Activated CD4-positive, alpha-beta T cell treated with anti-CD3 and anti-CD28 coated beads for 48 hours (primary cell): Measurements from ENCODE around the gene NBPF26.
"Not testable (repeated sequence)": the region's sequence is repeated elsewhere in the genome, so short reads cannot be mapped to it uniquely, and the experiment has no call there.

ENCODE experiments used
- DNase-seq: peaks from one replicate; pipeline ENCODE4 v3.0.0-alpha.2; 2020

Gene NBPF26

DNA sequence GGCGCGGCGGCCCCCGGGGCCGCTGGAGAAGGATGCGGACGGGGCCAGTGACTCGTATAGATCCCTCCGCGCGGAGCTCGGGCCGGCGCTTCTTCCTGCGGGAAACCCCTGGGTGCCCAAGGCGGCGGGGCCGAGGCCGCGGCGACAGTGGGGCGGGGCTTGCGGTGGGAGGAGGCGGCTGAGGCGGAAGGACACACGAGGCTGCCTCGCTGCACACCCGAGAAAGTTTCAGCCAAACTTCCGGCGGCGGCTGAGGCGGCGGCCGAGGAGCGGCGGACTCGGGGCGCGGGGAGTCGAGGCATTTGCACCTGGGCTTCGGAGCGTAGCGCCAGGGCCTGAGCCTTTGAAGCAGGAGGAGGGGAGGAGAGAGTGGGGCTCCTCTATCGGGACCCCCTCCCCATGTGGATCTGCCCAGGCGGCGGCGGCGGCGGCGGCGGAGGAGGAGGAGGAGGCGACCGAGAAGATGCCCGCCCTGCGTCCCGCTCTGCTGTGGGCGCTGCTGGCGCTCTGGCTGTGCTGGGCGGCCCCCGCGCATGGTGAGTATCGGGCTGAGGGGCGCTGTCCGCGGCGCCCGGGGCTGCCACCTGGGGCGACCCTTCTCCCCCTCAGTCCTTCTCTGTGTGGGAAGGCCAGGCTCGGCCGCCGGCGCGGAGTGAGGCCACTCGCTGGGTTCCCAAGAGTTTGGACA is at the start of gene NBPF26:
Gene NBPF26 (plus strand): TSS at position 231 of the 688 bp plus-strand sequence.
- peak; percentile 76 for DNase-seq

DNA sequence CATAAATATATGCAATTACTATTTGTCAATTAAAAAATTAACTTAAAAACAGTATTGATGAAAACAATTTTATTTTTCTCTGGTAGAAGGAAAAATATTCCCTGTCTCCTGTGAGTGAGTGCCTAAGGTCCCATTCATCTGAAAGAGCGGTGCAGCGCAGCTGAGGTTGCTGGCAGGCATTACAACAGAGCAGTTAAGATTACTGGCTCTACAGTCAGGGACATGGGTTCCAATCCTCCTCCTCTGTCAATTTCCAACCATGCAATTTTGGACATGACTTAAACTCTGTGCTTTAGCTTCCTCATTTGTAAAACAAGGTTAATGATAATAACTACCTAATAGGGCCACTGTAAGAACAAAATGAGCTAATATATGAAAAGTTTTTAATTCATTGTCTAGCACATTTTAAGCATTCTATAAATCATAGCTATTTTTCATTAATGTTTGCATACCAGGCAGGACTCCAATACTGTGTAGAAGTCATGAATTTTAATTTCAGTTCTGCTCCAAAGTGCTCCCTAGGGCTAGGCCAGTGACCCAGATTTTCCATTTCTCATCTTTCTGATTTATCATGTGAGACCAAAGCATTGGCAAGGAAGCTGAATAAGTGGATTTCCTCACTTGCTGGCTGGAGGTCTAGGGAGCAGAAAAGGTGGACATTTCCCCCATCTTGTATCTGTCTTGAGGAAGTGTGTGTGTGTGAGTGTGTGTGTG is 43.5 kb upstream of the NBPF26 start:
- not testable (repeated sequence) for DNase-seq

DNA sequence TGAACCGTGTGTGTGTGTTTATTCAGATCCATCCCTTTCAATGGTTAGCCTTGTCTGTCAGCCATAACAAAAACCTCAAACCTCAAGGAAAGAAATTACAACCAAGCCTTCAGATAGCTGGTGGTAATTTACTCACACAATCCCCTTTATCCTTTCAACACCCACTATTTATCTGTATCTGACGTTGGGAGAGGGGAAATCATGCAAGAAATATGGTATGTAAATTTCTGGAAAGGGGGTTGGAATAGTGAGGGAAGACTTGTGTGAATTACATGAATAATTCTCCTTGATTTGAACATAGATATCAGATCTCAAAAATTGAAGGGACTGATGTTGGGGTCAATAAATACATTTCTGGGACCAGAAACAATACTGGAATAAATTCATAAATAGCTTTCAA is 42.8 kb upstream of the NBPF26 start:
- DNase-seq: not testable (repeated sequence)

DNA sequence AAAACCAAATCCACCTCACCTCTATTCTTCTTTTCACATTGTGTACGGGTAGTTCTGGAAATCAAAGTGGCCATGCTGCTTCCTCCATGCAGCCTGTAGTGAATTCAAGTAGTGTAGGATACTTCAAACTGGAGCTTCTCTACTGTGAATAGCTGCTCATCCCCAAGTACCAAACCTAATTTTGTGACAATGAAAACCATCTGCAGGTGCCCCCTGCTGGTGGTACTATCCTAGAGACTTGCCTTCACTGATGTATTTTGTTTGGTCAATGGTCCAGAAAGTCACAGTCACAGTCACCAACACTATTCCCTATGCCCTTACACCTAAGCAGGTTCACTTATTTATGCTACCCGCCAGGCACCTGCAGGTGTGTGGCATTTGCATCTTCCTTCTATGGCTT is 39.3 kb upstream of the NBPF26 start:
- DNase-seq: not testable (repeated sequence)

DNA sequence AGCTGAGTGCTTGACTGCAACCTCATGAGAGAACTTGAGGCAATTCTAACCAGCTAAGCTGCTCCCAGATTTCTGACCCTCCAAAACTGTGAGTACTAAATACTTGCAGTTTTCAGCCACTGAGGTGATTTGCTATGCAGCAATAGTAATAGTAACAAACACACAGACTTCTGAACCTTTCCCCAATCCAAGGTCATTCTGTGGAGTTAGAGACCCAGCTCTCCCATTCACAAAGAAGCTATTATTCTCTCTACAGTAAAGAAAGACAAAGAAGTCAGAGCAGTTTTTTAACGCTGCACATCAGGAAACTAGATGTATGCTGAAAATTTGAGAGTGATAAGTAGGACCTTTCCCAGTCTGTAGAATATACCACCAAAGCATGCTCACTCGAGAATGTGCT is 38.1 kb upstream of the NBPF26 start:
- DNase-seq: not testable (repeated sequence)

DNA sequence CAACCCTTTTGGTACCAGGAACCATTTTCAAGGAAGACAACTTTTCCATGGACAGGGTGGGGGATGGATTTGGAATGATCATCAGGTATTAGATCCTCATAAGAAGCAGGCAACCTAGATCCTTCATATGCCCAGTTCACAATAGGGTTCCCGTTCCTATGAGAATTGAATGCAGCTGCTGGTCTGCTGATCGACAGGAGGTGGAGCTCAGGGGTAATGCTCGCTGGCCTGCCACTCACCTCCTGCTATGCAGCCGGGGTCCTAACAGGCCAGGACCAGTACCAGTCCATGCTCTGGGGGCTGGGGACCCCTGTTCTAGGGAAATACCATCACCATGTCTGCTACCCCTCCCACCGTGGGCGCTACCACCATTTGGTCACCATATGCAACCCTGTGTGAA is 36.5 kb upstream of the NBPF26 start:
- not testable (repeated sequence) for DNase-seq

DNA sequence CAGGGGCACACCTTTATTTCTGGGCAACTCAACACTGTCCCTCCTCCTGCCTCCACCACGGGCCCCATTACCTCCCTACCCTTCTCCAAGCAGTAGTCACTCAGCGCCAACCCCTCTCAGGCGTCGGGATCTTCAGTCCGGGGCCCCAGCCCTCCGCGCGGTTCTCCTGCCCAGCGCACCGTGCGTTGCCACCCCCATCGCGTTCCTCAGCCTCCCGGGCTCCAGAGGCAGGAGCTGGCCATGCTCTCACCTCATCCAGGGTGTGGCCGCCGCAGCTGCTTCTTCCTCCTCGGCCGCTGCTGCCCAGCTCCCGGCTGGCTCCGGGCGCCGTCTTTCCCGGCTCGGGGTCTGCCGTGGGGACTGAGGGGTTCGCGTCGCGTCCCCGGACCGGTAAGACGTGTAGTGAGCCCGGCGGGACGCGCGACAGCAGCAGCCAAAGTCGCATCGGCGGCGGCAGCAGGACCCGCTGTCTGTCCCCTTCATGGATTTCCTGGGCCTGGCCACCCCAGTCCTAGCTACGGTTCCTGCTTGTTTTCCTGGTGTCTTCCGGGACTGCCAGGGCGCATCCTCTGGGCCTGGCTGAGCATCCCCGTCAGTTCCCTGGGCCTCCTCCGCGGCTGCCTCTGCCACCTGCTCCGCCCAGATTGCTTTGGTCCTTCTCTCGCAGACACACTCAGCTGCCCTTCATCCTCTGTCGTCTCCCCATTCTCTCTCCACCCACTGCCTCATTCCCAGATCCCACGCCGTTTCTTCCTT is 22.8 kb upstream of the NBPF26 start:
- not testable (repeated sequence) for DNase-seq

DNA sequence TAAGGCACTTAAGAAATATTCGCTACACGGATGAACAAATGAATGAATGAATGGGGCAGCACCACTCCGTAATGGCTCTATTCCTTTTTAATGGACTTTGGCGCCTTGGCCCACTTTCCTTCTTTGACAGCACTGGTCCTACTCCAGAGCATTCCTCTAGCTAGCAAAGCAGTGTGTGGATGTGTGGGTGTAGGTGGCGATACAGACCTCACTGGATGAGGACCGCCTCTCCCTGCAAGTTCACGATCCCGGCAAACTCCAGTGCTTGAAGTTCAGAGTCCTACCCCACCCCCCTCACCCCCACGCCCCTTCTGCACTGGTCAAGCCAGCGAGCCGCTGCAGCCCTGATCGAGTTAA is 409 bp upstream of the NBPF26 start:
- DNase-seq: not testable (repeated sequence)

DNA sequence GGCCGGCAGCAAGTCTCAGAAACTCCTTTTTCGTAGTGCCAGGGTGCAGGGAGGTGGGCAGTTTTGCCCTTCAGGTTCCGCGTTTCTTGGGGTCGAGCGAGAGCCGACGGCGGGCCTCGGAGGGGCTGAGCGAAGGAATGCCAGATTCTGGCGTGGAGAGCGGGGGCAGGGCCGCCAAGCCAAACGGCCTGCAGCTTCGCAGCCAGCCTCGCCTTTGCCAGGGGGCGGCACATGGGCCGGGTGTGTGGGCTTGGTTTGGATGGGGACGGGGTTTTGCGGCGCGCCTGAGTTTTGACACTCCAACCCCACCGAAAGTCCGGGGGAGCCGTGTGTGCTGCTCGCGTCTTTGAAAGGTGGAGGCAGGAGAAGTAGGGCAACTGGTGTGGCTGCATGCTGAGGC is 762 bp downstream of the NBPF26 start:
- DNase-seq: peak; percentile 5

DNA sequence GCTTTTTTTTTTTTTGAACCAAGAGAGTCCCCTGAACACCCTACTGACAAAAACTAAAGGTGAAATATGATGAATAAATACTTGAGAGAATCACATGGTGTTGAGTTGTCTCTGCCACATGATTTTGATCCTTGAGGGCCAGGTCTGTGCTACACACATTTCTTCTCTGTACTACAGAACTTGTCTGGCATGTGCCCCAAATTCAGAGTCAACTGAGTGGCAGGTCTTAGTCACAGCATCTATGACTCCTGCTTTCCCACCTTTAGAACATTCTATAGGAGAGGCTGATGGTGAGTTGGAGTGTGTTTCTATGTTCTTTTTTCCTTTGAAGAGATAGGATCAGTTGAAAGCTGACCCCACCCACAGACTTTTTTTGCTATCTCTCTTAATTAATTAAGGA is 5.1 kb downstream of the NBPF26 start:
- DNase-seq: peak; percentile 32

DNA sequence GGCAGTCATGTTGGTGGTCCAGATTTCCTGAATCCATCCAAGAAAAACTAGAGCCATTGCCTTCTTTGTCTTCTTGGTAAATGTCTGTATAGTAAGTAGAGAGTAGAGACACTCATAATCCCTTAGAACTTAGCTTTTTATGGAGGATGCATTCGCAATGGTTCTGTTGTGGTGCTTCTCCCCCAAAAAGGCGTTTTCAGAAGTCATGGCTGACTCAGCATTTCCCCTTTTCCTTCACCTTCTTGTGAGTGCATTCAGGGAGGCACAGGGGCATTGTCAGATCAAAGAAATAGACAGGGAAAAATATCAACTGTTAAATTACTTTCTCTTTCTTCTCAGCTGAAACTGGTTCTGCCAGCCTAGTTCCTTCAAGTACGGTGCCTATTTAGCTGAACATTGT is 45.3 kb downstream of the NBPF26 start:
- not testable (repeated sequence) for DNase-seq

DNA sequence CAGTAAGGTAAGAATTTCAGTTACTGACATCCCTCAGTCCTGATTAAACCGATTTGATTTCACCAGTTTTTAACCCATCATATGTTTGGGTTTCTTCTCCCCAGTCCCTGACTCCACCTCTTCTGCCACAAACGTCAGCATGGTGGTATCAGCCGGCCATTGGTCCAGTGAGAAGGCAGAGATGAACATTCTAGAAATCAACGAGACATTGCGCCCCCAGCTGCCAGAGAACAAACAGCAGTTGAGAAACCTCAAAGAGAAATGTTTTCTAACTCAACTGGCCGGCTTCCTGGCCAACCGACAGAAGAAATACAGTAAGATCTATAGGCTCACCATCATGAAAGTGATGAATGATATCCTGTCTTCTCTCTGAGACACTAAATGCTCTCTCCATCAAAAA is 81.7 kb downstream of the NBPF26 start:
- peak; percentile 12 for DNase-seq

DNA sequence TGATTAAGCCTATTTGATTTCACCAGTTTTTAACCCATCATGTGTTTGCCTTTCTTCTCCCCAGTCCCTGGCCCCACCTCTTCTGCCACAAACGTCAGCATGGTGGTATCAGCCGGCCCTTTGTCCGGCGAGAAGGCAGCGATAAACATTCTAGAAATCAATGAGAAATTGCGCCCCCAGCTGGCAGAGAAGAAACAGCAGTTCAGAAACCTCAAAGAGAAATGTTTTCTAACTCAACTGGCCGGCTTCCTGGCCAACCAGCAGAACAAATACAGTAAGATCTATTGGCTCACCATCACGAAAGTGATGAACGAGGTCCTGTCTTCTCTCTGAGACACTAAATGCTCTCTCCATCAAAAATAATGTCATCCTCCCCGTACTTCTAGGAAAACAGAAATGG is 88.1 kb downstream of the NBPF26 start:
- DNase-seq: peak; percentile 35

DNA sequence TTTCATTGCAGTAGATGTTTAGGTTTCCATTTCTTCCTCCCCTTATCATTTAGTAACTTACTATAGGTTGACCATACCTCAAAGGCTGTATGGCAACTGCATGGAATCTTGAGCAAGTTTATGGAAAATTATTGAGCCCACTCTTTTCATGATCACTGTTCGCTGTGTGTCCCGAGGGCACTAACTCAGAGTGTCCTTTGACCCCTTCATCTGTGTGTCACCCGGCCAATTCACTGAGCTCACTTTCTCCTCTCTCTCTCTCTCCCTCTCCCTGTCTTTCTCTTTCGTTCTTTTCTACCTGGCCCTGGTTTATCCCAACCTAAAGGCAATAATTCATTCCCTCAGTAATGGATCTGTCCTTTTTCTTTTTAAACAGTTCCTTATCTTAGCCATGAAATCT is 101.3 kb downstream of the NBPF26 start:
- DNase-seq: not testable (repeated sequence)

DNA sequence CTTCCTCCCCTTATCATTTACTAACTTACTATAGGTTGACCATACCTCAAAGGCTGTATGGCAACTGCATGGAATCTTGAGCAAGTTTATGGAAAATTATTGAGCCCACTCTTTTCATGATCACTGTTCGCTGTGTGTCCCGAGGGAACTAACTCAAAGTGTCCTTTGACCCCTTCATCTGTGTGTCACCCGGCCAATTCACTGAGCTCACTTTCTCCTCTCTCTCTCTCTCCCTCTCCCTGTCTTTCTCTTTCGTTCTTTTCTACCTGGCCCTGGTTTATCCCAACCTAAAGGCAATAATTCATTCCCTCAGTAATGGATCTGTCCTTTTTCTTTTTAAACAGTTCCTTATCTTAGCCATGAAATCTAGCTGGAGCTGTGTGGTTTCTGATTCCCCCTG is 102.9 kb downstream of the NBPF26 start:
- DNase-seq: not testable (repeated sequence)

DNA sequence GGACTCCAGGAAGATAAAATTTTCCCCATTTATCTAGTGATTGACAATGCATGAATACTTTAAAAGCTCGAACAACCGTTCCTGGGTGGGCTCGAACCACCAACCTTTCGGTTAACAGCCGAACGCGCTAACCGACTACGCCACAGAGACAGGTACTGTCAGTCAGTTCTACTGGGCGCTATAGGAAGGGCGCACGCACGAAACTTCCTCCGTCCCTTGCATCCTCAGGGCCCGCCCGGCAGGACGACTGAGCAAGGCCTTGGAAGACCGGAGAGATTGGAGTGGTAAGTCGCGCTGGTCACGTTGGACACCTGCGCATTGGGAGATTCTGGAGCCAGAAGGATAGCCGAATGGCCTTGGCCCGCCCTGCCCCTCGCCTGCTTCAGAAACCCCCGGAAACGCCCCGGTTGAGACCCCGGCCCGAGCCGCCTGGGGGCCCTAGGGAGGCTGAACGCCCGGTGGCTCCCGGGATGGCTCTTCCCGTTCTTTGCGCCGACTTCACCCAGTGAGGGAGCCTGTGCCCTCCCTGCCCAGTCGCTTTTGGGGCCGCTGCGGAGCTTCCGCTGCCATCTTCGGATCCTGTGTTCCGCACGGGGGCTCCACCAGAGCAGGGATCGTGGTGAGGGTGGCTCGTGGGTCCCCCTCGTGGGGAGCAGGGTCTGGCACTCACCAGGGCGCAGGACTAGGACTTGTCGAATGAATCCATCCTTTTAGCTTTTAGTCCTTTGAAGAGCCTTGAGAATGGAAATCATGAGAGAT is 120.6 kb downstream of the NBPF26 start:
- DNase-seq: peak; percentile 79

DNA sequence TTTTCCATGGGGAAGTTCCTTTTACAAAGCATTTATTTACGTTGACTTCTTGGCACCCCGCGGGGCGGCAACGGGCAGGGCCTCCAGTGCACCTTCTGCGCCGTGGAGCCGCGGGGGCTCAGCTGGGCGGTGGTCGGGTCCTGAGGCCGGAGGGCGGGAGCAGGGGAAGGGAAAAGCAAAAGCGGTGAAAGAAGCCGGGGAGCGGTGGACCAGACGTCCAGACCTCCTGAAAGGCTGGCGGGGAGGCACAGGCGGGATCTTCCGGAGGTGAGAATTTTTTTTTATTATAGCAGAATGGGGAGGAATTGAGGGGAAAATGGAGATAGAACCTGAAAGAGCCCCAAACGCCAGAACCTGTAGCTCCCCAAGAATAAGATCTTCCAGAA is 121.2 kb downstream of the NBPF26 start:
- DNase-seq: not testable (repeated sequence)

DNA sequence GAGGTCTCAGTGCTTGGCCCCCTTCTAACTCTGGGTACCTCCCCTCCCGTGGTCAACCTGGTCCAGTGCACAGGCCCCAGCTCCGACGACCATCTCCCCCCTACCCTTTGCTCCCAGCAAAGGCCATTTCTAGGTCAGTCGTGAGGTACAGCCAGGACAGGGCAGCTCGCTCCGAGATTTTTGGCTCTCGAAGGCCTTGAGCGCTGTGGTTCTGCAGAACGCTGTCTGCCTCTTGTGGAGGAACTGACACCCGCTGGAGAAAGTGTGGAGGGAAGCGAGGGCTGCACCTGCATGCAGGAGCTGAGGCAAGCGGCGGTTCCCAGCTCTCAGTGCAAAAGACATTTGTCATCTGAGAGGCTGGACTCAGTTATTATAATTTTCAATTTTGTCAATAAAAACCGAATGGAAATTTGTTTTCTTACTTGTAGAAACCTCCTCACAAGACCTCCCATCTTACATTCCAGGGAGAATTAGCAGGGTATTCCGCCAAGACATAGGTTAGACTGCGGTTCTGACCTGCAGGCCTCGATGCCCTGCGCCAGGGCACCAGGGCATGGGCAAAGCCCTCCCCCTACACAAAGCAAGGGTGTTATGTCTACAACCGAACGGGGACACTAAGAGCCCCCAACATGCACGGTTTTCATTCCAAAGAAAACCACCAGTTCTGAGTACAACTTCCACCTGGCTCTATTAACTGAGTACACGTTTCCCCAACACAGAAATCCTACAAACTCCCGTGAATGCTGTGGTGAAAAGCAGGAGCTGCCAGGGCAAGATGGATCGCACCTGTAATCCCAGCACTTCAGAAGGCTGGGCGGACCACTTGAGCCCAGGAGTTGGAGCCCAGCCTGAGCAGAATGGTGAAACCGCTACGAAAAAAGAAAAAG is 125.9 kb downstream of the NBPF26 start:
- DNase-seq: peak; percentile 17

DNA sequence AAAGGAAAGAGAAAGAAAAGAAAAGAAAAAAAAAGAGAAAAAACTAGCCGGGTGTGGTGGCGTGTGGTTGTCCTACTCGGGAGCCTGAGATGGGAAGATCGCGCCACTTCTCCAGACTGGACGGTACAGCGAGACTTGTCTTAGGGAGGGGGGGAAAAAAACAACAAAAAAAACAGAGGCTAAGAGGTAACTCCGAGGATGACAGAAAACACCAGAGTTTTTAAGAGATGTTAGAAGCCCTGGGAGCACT is 126.5 kb downstream of the NBPF26 start:
- DNase-seq: not testable (repeated sequence)

DNA sequence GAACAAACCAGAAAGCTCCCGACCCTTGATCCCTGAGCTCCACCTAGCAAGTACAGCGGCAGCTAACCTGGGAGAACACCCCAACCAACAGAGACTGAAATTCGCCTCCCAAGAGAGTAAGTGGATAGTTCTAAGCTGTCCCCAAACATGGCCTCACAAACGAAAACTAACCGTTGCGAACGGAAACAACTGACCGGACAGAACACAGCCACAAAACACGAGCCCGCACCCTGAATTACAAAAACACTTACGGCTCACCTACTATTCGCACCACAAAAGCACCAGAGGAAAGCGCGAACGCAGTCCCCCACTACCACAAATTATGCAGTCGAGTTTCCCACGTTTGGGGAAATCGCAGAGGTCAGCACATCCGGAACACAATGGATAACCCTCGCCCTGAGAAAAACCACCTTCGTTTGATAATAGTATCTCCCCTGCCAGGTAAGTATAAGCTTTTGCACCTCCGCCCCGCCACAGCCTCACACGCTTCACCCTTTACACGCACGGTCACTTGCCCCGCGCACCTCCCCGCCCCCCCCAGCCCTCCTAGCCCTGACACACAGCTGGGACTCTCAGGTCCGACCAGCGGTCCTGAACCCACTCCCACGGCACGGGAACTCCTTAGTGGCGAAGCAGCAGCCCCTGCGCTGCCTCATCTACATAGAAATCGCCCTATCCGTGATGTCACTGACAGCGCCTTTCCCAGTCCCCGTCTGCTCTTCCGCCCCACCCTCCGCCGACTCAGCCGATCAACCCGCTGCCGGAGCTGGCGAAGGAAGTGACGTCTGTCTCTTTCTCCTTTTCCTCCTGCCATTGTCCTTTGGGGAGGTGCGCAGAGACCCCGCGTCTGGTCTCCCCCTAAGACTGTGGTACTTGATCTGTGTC is 127.0 kb downstream of the NBPF26 start:
- DNase-seq: peak; percentile 81

DNA sequence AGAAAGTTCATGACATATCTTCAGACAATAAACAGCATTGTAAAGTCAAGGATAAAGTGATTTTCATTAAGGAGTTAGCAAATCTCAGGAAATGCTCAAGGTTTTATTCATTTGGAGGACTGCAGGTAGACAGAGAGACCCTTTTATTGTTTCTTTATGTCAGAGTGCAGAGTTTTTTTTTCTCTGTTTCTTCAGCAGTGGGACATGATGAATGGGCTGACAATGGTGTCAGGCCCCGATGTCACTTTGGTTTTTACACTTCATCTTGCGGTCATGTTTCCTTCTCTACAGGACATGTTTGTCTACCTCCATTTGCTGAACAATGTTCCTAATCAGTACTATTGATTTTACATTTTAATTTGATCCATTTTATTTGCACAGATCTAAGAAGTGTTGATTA is 134.4 kb downstream of the NBPF26 start:
- DNase-seq: not testable (repeated sequence)
